ENCODE data around the gene BMP6. TPM values are rescaled to one million over a fixed set of nuclear protein-coding genes. Genes with fewer than 3 reads are reported as not detected.
A peak's percentile ranks its signal among the peaks of the same experiment; 100 is the strongest.

The BMP6 gene
- total RNA-seq, 1 experiment from 2014 or later = 0.28 TPM

- no CpG with 5 or more reads among the region's 66 CpGs for WGBS (ENCODE audit: extremely low coverage, insufficient read length, low lambda C conversion rate)
- H3K18ac ChIP-seq (ENCODE audit: insufficient read length, low read depth, low read length) = peak overlapping the region; percentile 1
- no peaks in the 10 kb centered on the region for H3K4me1 ChIP-seq (ENCODE audit: insufficient read depth, low read length)
- H4K91ac ChIP-seq (ENCODE audit: insufficient read length, low read depth, low read length) = no peak overlapping the region
- H2AFZ ChIP-seq (ENCODE audit: low read length) = no peak overlapping the region
- no peak overlapping the region for H3K56ac ChIP-seq (ENCODE audit: insufficient read length, low read depth, low read length)
- H3K9me3 ChIP-seq (ENCODE audit: control insufficient read depth, low read depth, low read length) = no peaks in the 10 kb centered on the region
- Mint-ChIP-seq H3K27me3 (ENCODE audit: low read depth) (no peaks in the 10 kb centered on the region; the same call in 1 of the 2 replicates), H3K36me3 (ENCODE audit: insufficient read depth in 1 of 3, low read depth in 3 of 3) (peaks cover 6 to 10% (median 9%) of the 10 kb centered on the region in 3 experiments; a peak in 6 of 7 replicates), H3K4me1 (peaks cover 9 to 12% of the 10 kb centered on the region in 2 experiments), H3K27ac (peak overlapping the region in 2 of 3 experiments; percentile 68 to 78; a peak in 2 of 7 replicates), H3K9me3 (no peaks in the 10 kb centered on the region), H3K4me3 (peak overlapping the region; percentile 84 to 90; a peak in 4 of 5 replicates)
- H2BK12ac ChIP-seq (ENCODE audit: insufficient read length, low read depth, low read length) = no peak overlapping the region
- no peak overlapping the region for H4K5ac ChIP-seq (ENCODE audit: insufficient read length, low read depth, low read length)
- no peaks in the 10 kb centered on the region; the same call in 1 of the 2 replicates for H3K27me3 ChIP-seq (ENCODE audit: insufficient read depth, low read length)
- H3K27ac ChIP-seq (ENCODE audit: insufficient read length, low read depth, low read length) = no peak overlapping the region
- no peak overlapping the region for H3K4ac ChIP-seq (ENCODE audit: low read depth, low read length)
- H3K23ac ChIP-seq (ENCODE audit: insufficient read length, low read depth, low read length) = no peak overlapping the region
- DNase-seq = peak; percentile 74
- H3K79me2 ChIP-seq (ENCODE audit: insufficient read depth, low read length) = peaks cover 28% of the 10 kb centered on the region; the same call in 1 of the 2 replicates
- H2BK15ac ChIP-seq (ENCODE audit: low read depth, low read length) = no peak overlapping the region
- no peak for TF ChIP-seq CTCF (conservative IDR thresholded peaks at IDR 0.05)
- no peak overlapping the region for H2BK5ac ChIP-seq (ENCODE audit: insufficient read length, low read length)
- no peak overlapping the region for H2AK5ac ChIP-seq (ENCODE audit: insufficient read length, low read length)
- peak overlapping the region; percentile 64 for H3K9ac ChIP-seq (ENCODE audit: extremely low read depth, insufficient read length, low read length)
- H4K20me1 ChIP-seq (ENCODE audit: control insufficient read depth, insufficient read depth, insufficient read length) = no peaks in the 10 kb centered on the region
- peak overlapping the region; percentile 77 for H3K4me2 ChIP-seq (ENCODE audit: insufficient read depth, insufficient read length, low read length)
- no peak overlapping the region for H3T11ph ChIP-seq (ENCODE audit: low read length)
- H3K79me1 ChIP-seq (ENCODE audit: insufficient read depth, low read depth, low read length, poor library complexity, severe bottlenecking) = no peaks in the 10 kb centered on the region
- peaks cover 10% of the 10 kb centered on the region for H3K23me2 ChIP-seq (ENCODE audit: insufficient read length, low read depth, low read length, poor library complexity, severe bottlenecking)
- H2BK120ac ChIP-seq (ENCODE audit: low read depth, low read length, poor library complexity, severe bottlenecking) = no peak overlapping the region
- H3K14ac ChIP-seq (ENCODE audit: insufficient read depth, low read length) = peak overlapping the region; percentile 37
- no peak overlapping the region for H2BK20ac ChIP-seq (ENCODE audit: low read depth, low read length, poor library complexity, severe bottlenecking)
- H4K8ac ChIP-seq (replicated peaks; ENCODE audit: insufficient read length, low read depth, low read length) = no peak overlapping the region
These were observed 183.7 kb downstream of the BMP6 start for GRCh38 chr6:7909323-7910276.
